ENCODE results near the gene MEGF11.

The MEGF11 gene

GRCh38 chr15:66278671-66279070 lies 25.1 kb upstream of the MEGF11 start:
- Histone ChIP-seq H3K79me2 (ENCODE audit: insufficient read depth, low read length) (no peaks in the 10 kb centered on the region), H3K9me2 (replicated peaks; ENCODE audit: insufficient read depth, low read length) (no peaks in the 10 kb centered on the region), H3K4me2 (ENCODE audit: low read depth, low read length, poor library complexity, severe bottlenecking) (no peak overlapping the region), H3K27me3 (ENCODE audit: low read length) (no peaks in the 10 kb centered on the region), H3K9ac (ENCODE audit: low read length) (no peak overlapping the region), H3K36me3 (ENCODE audit: low read length) (no peaks in the 10 kb centered on the region), H3K4me3 (ENCODE audit: insufficient read depth, low read length, poor library complexity, severe bottlenecking) (no peak overlapping the region), H3K27ac (ENCODE audit: low read depth, low read length) (no peak overlapping the region), H2AFZ (ENCODE audit: low read depth, low read length, severe bottlenecking) (no peak overlapping the region), H4K20me1 (ENCODE audit: low read depth, low read length) (no peaks in the 10 kb centered on the region), H3K9me3 (ENCODE audit: insufficient read depth, low read length) (peaks cover 4% of the 10 kb centered on the region; the same call in 1 of the 2 replicates), H3F3A (ENCODE audit: insufficient read depth) (no peaks in the 10 kb centered on the region)
- no peak for TF ChIP-seq EZH2phosphoT487 (conservative IDR thresholded peaks at IDR 0.05; ENCODE audit: low read length)
- TF ChIP-seq, protein P1, sequence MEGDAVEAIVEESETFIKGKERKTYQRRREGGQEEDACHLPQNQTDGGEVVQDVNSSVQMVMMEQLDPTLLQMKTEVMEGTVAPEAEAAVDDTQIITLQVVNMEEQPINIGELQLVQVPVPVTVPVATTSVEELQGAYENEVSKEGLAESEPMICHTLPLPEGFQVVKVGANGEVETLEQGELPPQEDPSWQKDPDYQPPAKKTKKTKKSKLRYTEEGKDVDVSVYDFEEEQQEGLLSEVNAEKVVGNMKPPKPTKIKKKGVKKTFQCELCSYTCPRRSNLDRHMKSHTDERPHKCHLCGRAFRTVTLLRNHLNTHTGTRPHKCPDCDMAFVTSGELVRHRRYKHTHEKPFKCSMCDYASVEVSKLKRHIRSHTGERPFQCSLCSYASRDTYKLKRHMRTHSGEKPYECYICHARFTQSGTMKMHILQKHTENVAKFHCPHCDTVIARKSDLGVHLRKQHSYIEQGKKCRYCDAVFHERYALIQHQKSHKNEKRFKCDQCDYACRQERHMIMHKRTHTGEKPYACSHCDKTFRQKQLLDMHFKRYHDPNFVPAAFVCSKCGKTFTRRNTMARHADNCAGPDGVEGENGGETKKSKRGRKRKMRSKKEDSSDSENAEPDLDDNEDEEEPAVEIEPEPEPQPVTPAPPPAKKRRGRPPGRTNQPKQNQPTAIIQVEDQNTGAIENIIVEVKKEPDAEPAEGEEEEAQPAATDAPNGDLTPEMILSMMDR (IDR thresholded peaks at IDR 0.05; ENCODE audit: insufficient read depth, low read length, poor library complexity, severe bottlenecking), result no peak

DNA sequence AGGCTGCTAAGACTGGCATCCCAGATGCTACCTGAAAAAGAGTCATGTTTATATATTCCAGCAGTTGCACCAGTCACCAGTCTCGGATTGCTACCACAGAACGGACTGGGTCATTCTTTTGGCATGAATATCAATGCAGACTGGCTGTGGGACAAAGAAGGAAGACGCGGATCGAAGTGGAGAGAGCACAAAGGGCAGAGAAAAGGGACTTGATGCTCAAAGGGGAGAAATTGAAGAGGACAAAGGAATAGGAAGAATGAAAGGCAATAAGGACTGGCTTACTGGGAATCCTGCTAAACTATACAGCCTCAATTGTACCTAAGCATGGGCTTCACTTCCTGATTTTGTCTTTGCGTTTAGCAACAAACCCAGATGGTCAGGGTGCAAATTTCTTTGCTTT lies 24.5 kb upstream of the MEGF11 start:
- Histone ChIP-seq H3K4me2 (ENCODE audit: low read depth, low read length, poor library complexity, severe bottlenecking) (no peak overlapping the region), H3K27me3 (ENCODE audit: low read length) (no peaks in the 10 kb centered on the region), H4K20me1 (ENCODE audit: low read depth, low read length) (no peaks in the 10 kb centered on the region), H3K9me2 (replicated peaks; ENCODE audit: insufficient read depth, low read length) (no peaks in the 10 kb centered on the region), H3K4me3 (ENCODE audit: insufficient read depth, low read length, poor library complexity, severe bottlenecking) (no peak overlapping the region), H3K27ac (ENCODE audit: low read depth, low read length) (no peak overlapping the region), H3F3A (ENCODE audit: insufficient read depth) (no peaks in the 10 kb centered on the region), H3K9ac (ENCODE audit: low read length) (no peak overlapping the region), H3K36me3 (ENCODE audit: low read length) (no peaks in the 10 kb centered on the region), H3K9me3 (ENCODE audit: insufficient read depth, low read length) (peaks cover 4% of the 10 kb centered on the region; the same call in 1 of the 2 replicates), H3K79me2 (ENCODE audit: insufficient read depth, low read length) (no peaks in the 10 kb centered on the region), H2AFZ (ENCODE audit: low read depth, low read length, severe bottlenecking) (no peak overlapping the region)
- TF ChIP-seq, protein P1 (IDR thresholded peaks at IDR 0.05; ENCODE audit: insufficient read depth, low read length, poor library complexity, severe bottlenecking), result no peak
- no peak for TF ChIP-seq EZH2phosphoT487 (conservative IDR thresholded peaks at IDR 0.05; ENCODE audit: low read length)

DNA sequence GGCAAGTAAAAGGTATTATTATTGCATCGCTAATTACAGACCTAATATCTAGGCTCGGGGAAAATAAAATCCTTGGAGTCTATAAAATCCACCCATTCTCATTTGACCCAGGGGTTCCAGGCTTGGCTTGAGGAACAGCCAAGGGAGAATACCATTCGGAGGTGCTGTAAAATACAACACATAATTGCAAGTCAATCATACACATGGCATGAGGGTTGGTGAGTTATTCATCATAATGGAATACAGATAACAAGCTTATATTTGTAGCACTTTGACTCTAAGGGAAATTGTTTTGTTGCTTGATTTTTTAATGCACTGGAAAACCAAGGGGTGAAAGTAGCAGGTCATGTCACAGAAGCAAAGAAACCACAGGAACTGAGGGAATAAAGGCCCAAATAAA lies 23.0 kb upstream of the MEGF11 start:
- no peak overlapping the region for H3K4me3 ChIP-seq (ENCODE audit: insufficient read depth, low read length, poor library complexity, severe bottlenecking)
- TF ChIP-seq, protein P1 (IDR thresholded peaks at IDR 0.05; ENCODE audit: insufficient read depth, low read length, poor library complexity, severe bottlenecking), result no peak
- TF ChIP-seq EZH2phosphoT487 (conservative IDR thresholded peaks at IDR 0.05; ENCODE audit: low read length), result no peak

More for the DNA sequence above, 23.0 kb upstream of the MEGF11 start:
- Histone ChIP-seq H2AFZ (ENCODE audit: low read depth, low read length, severe bottlenecking) (no peak overlapping the region), H3K27me3 (ENCODE audit: low read length) (no peaks in the 10 kb centered on the region), H3K9me2 (replicated peaks; ENCODE audit: insufficient read depth, low read length) (no peaks in the 10 kb centered on the region), H3F3A (ENCODE audit: insufficient read depth) (no peaks in the 10 kb centered on the region), H3K4me2 (ENCODE audit: low read depth, low read length, poor library complexity, severe bottlenecking) (no peak overlapping the region), H3K79me2 (ENCODE audit: insufficient read depth, low read length) (no peaks in the 10 kb centered on the region), H3K36me3 (ENCODE audit: low read length) (no peaks in the 10 kb centered on the region), H3K9me3 (ENCODE audit: insufficient read depth, low read length) (peaks cover 4% of the 10 kb centered on the region; the same call in 1 of the 2 replicates), H4K20me1 (ENCODE audit: low read depth, low read length) (no peaks in the 10 kb centered on the region), H3K27ac (ENCODE audit: low read depth, low read length) (no peak overlapping the region), H3K9ac (ENCODE audit: low read length) (no peak overlapping the region)
